PC-9 (cell line): ENCODE results near the gene ARHGEF7.

Experiments
- CTCF ChIP-seq: fragments of 200-600 bp; sonication (generic); conservative IDR thresholded peaks from 2 replicates; pipeline ENCODE4 v1.6.1; 2017; ENCODE audit warnings: mixed run types, antibody characterized with exemption, mild to moderate bottlenecking, moderate library complexity
- EZH2 ChIP-seq: fragments of 200-600 bp; sonication (generic); IDR thresholded peaks from 2 replicates; pipeline ENCODE4 v1.8.0; 2017; ENCODE audit warnings: antibody characterized with exemption, low read depth

DNA sequence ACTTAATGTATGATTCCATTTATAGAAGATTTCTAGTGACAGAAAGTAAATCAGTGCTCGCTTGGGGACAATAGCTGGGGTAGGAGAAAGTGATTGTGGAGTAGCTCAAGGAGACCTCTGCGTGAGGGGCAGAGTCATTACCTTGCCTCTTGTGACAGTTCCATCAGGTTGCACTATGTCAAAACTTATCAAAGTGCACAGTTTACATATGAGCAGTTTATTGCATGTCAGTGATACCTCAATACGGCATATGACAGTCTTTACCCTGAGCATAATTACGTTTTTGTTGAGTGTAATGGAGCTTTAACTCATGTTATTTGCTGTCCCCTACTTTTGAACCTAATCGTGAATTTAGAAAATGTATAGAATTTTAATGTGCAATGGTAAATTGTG, 15.0 kb downstream of the ARHGEF7 start:
- TF ChIP-seq CTCF (no peak), EZH2 (no peak)
